ENCODE measurements around the gene ID3.

ID3 gene

DNA sequence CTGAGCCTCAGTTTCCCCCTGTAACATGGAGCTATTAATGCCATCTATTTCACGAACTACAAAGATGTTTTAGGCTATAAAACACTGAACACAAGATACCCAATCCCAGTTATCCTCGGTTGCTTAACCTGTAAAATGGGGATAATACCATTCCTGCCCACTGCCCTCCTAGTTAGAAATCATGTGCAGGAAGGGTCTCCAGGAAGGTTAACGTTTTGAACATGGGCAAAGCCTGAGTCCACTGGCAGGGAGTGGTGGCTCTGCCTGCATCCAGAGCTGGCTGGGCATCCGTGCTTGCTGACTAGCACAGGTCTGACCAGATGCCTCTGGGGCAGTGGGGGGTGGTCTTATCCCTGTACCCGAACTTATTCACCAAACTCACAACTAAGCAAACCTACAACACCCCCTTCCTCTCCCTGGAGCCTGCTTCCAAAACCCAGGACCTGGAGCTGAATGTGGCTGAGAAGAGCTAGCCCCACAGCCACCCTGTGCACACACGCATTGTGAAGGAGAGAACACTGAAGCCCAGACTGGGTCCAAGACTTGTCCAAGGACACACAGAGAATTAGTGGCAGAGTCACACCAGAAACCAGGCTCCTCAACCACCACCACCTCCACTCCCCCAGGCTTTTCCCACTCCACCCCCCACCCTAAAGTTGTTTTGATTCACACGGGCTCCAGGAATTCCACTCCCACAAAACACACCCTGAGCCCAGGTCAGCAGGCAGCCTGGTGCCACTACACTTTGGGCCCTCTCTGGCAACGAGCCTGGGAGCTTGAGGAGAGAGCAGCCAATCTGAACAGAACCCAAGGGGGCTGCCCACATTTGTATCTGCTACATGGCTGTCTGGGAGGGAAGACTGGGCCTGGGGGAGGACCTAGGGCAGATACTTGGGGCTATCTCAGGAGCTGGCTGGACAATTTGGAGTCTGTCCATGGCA, 29.9 kb downstream of the ID3 start:
- CTCF ChIA-PET = interaction anchor here (0.6 to 2.3 kb wide), 7 partner anchors 10 to 105 kb away, joined by 3 to 16 read pairs (median 5); no protein-coding TSS in a partner anchor
- H3K27ac ChIP-seq = peak overlapping the region; percentile 89
- no peak for DNase-seq (ENCODE audit: low spot score)
- POLR2A ChIA-PET (ENCODE audit: low non-redundant PET) = interaction anchor here (0.6 kb wide), 1 partner anchor 214 kb away, joined by 4 read pairs; no protein-coding TSS in a partner anchor
- TF ChIP-seq, protein P1, sequence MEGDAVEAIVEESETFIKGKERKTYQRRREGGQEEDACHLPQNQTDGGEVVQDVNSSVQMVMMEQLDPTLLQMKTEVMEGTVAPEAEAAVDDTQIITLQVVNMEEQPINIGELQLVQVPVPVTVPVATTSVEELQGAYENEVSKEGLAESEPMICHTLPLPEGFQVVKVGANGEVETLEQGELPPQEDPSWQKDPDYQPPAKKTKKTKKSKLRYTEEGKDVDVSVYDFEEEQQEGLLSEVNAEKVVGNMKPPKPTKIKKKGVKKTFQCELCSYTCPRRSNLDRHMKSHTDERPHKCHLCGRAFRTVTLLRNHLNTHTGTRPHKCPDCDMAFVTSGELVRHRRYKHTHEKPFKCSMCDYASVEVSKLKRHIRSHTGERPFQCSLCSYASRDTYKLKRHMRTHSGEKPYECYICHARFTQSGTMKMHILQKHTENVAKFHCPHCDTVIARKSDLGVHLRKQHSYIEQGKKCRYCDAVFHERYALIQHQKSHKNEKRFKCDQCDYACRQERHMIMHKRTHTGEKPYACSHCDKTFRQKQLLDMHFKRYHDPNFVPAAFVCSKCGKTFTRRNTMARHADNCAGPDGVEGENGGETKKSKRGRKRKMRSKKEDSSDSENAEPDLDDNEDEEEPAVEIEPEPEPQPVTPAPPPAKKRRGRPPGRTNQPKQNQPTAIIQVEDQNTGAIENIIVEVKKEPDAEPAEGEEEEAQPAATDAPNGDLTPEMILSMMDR (conservative IDR thresholded peaks at IDR 0.05; ENCODE audit: low read depth) = no peak

DNA sequence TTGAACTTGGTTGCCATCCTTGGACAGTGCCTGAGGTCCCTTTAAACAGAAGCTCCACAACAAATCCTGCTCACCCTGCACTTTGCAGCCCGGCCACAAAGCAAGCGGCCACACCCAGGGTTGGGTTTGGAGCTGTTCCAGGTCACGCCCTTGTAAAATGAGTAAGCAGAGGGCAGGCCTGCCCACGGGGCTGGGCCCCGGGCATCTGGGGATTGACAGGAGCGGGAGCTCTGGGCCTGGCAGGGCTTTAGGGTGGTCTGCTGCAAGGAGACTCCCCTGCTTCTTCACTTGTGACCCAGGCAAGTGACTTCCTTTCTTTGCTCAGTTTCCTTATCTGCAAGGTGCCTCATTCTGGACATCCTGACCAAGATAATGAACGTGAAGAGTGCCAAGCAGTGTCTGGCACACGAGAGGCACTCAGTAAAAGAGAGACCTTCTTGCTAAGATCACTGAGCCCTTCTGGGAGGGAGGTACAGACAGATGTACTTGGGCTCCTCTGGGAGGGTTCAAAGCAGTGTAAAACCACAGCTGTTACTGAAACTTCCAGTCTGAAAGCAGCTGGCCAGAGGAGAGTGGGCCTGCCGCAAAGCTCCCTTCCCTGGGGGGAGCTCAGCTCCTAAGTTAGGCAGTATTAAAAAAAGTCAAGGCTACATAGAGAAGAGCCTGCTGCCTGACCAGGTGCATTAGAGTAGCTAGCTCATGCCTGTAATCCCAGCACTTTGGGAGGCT, 30.9 kb downstream of the ID3 start:
- ChIA-PET POLR2A (ENCODE audit: low non-redundant PET) (no interaction called here), CTCF (interaction anchor here (0.6 to 1.9 kb wide), 5 partner anchors 11 to 125 kb away, joined by 3 to 16 read pairs (median 3); partner anchors contain the start of genes ASAP3 and TCEA3)
- TF ChIP-seq, protein P1 (conservative IDR thresholded peaks at IDR 0.05; ENCODE audit: low read depth) = no peak
- peak; percentile 92 for DNase-seq (ENCODE audit: low spot score)
- H3K27ac ChIP-seq = peak overlapping the region; percentile 89

DNA sequence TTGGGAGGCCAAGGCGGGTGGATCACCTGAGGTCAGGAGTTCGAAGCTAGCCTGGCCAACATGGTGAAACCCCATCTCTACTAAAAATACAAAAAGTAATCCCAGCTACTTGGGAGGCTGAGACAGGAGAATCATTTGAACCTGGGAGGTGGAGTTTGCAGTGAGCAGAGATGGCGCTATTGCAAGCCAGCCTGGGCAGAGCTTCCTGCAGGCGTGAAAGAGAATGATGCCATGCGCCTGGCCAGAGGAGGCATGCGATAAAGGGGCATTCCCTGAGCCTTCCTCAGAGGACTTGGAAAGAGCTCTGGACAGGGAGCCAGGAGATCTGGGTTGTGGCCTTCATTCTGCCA, 31.4 kb downstream of the ID3 start:
- peak overlapping the region; percentile 89 for H3K27ac ChIP-seq
- ChIA-PET CTCF (interaction anchor here (0.6 to 1.9 kb wide), 6 partner anchors 12 to 125 kb away, joined by 3 to 16 read pairs (median 4); partner anchors contain the start of genes ASAP3 and TCEA3), POLR2A (ENCODE audit: low non-redundant PET) (no interaction called here)
- TF ChIP-seq, protein P1 (conservative IDR thresholded peaks at IDR 0.05; ENCODE audit: low read depth) = no peak
- no peak for DNase-seq (ENCODE audit: low spot score)

DNA sequence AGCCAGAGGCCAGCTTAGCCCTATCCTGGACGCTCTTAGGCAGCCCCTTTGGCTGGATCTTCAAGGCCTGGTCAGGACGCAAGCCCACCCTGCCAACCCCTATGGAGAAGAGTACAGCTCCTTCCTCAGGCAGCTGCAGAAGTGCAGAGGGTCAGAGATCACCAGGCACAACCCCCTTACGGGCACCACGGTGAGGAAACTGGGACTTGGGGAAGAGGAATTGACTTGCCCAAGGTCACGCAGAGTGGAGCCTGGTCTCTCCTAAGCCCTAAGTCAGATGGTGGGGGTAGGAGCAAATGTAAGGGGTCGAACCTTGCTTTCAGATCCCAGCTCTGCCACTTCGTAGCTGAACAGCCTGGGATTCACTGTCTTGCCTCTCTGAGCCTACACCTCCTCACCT, 31.9 kb downstream of the ID3 start:
- TF ChIP-seq, protein P1 (conservative IDR thresholded peaks at IDR 0.05; ENCODE audit: low read depth) = no peak
- POLR2A ChIA-PET (ENCODE audit: low non-redundant PET) = no interaction called here
- peak overlapping the region; percentile 89 for H3K27ac ChIP-seq
- DNase-seq (ENCODE audit: low spot score) = no peak
- CTCF ChIA-PET = interaction anchor here (0.6 to 1.9 kb wide), 4 partner anchors 12 to 103 kb away, joined by 3 to 16 read pairs (median 6); partner anchors contain the start of gene TCEA3

DNA sequence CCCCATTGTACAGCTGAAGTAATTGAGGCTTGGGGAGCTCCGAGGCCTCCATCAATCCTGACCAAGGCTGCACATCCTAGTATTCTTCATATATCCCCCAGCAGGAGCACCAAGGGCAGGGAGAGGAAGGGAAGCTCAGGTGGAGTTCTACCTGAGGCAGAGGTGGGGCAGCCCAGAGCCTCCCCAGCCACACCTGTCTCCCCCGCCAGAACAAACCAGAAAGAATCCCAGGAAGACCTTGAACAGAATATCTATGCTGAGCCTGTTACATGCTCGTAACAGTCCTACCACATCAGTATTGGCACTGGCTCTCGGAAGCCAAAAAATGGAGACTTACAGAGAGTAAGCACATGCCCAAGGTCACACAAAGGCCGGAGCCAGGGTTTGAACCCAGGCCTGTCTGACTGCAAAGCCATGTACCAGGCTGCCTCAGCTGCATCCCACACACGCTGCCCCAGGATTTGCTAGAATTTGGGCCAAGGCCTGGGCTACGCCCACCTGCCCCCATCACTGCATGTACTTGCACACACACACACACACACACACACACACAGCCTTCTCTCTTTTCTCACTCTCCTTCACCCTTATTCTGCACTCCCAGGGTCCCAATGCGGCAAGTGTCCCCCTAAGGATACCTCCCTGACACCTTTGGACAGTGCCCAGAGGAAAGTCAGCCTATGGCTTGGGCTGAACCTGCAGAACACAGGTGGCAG, 32.8 kb downstream of the ID3 start:
- ChIA-PET CTCF (interaction anchor here (0.6 kb wide), 1 partner anchor 401 kb away, joined by 4 read pairs; no protein-coding TSS in a partner anchor), POLR2A (ENCODE audit: low non-redundant PET) (interaction anchor here (0.6 kb wide), 1 partner anchor 1222 kb away, joined by 7 read pairs; no protein-coding TSS in a partner anchor)
- no peak for DNase-seq (ENCODE audit: low spot score)
- TF ChIP-seq, protein P1 (conservative IDR thresholded peaks at IDR 0.05; ENCODE audit: low read depth) = no peak
- H3K27ac ChIP-seq = no peak overlapping the region
